Measurements from ENCODE around the gene RAPGEF4. TPM values are rescaled to one million over a fixed set of nuclear protein-coding genes. Genes with fewer than 3 reads are reported as not detected.

Gene RAPGEF4
- total and polyA plus RNA-seq, 2 of the 13 experiments (the other 11 are each of a cell fraction or from before 2014, with no cell fraction given) = 0.78 to 0.91 TPM

DNA sequence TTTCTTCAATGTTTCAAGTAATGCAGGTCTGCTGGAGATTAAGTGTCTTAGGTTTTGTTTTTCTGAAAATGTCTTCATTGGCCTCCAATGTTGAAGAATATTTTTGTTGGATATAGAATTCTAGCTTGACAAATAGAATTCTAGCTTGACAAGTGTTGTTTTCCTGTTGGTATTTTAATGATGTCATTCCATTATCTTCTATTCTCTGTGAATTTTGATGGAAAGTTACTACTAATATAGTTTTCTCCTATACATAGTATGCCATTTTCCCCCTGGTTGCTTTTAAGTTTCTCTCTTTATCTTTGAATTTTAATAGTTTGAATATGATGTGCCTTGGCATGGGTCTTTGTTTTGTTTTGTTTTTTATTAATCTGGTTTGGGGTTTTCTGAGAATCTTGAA is 119.9 kb downstream of the RAPGEF4 start:
- CTCF ChIA-PET (ENCODE audit: low intra/inter-chr PET ratio, low total read pairs) = no interaction called here
- POLR2A ChIA-PET = no interaction called here
- DNase-seq (ENCODE audit: low spot score) = no peak
- H3K4me3 ChIP-seq (replicated peaks in 1 of 3; ENCODE audit: insufficient read depth in 1 of 3, low read depth in 2 of 3, low read length in 3 of 3) = no peak overlapping the region
- H4K20me1 ChIP-seq (ENCODE audit: insufficient read depth, low read length) = no peaks in the 10 kb centered on the region
- no peak for TF ChIP-seq ZNF264 (CRISPR knock-in tag; IDR thresholded peaks at IDR 0.05)
- TF ChIP-seq SAP130 (CRISPR knock-in tag; IDR thresholded peaks at IDR 0.05; ENCODE audit: low read depth) = no peak
- peak; percentile 85 for TF ChIP-seq ATF7 (IDR thresholded peaks at IDR 0.05)
- no peak for TF ChIP-seq ATF7 (CRISPR knock-in tag; IDR thresholded peaks at IDR 0.05)
- TF ChIP-seq, protein P1, sequence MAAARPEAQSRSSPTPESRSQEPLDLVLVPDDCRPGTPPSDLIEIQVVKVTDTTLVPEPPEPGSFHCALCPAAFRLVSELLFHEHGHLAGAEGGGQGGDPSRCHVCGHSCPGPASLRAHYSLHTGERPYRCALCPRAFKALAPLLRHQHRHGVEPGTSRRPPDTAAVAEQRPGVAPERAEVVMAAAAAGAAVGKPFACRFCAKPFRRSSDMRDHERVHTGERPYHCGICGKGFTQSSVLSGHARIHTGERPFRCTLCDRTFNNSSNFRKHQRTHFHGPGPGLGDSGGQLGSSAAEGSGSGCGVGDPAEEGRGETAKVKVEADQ (CRISPR knock-in tag; IDR thresholded peaks at IDR 0.05; ENCODE audit: borderline replicate concordance) = no peak
- H3K4me2 ChIP-seq (ENCODE audit: low read depth, low read length) = no peak overlapping the region
- in situ Hi-C loops (cut with HindIII; ENCODE audit: extremely low pct_ligation_motif_present, low pct_unique_long_range_greater_than_20kb) (no loop called here), intact Hi-C loops (cut with micrococcal nuclease; ENCODE audit: unreplicated experiment) (no loop called here)
- peaks cover 0 to 7% of the 10 kb centered on the region in 2 experiments; a peak in 1 of 5 replicates for H3K27me3 ChIP-seq (ENCODE audit: control insufficient read depth in 1 of 2, insufficient read depth in 2 of 2, low read length in 2 of 2)
- H2AFZ ChIP-seq (ENCODE audit: low read length) = no peak overlapping the region
- no peak overlapping the region for H3K9ac ChIP-seq (ENCODE audit: insufficient read depth, low read depth, low read length)
- 0 out of 2 replicates have a peak, but pooled peaks cover 9% of the 10 kb centered on the region for H3K4me1 ChIP-seq (ENCODE audit: insufficient read depth, low read length)
- H3K79me2 ChIP-seq (ENCODE audit: insufficient read depth, low read length) = no peaks in the 10 kb centered on the region
- H3K36me3 ChIP-seq (replicated peaks in 1 of 2; ENCODE audit: control insufficient read depth in 1 of 2, insufficient read depth in 2 of 2, low read length in 2 of 2) = no peaks in the 10 kb centered on the region
- FAIRE-seq = no peak
- peaks cover 6% of the 10 kb centered on the region; the same call in 1 of the 2 replicates for H3K9me3 ChIP-seq (ENCODE audit: low read length)
- no TSS peak for BruUV-seq (replicated peaks)
- no peak overlapping the region for H3K27ac ChIP-seq (ENCODE audit: extremely low read length, insufficient read depth, low read length)
- no peak for ATAC-seq

DNA sequence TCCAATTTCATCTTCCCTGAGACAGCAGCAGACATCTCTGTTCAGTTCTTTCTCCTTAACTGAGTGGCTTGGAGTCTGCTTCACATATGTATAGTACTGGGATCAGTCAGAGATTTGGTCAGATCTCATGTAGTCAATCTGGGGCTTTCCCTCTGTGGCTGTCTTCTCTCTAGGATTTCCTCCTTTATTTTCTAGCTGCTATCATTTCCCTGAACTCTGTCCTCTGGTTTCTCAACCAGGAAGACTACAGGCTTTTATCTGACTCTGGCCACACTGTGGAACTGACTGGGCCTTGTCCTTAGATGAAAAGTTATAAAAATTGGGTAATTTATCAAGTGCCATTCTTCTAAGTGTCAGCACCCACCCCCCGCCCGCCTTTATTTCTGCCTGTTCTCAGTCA is 121.0 kb downstream of the RAPGEF4 start:
- Histone ChIP-seq H2AFZ (ENCODE audit: low read length) (no peak overlapping the region), H3K4me3 (replicated peaks in 1 of 3; ENCODE audit: insufficient read depth in 1 of 3, low read depth in 2 of 3, low read length in 3 of 3) (no peak overlapping the region), H3K4me2 (ENCODE audit: low read depth, low read length) (no peak overlapping the region), H3K79me2 (ENCODE audit: insufficient read depth, low read length) (no peaks in the 10 kb centered on the region), H4K20me1 (ENCODE audit: insufficient read depth, low read length) (no peaks in the 10 kb centered on the region), H3K27me3 (ENCODE audit: control insufficient read depth in 1 of 2, insufficient read depth in 2 of 2, low read length in 2 of 2) (peaks cover 0 to 16% of the 10 kb centered on the region in 2 experiments; a peak in 3 of 5 replicates), H3K9ac (ENCODE audit: insufficient read depth, low read depth, low read length) (no peak overlapping the region), H3K27ac (ENCODE audit: extremely low read length, insufficient read depth, low read length) (no peak overlapping the region), H3K4me1 (ENCODE audit: insufficient read depth, low read length) (0 out of 2 replicates have a peak, but pooled peaks cover 9% of the 10 kb centered on the region), H3K36me3 (replicated peaks in 1 of 2; ENCODE audit: control insufficient read depth in 1 of 2, insufficient read depth in 2 of 2, low read length in 2 of 2) (no peaks in the 10 kb centered on the region), H3K9me3 (ENCODE audit: low read length) (peaks cover 6% of the 10 kb centered on the region; the same call in 1 of the 2 replicates)
- FAIRE-seq = no peak
- in situ Hi-C loops (cut with HindIII; ENCODE audit: extremely low pct_ligation_motif_present, low pct_unique_long_range_greater_than_20kb) = no loop called here
- POLR2A ChIA-PET = no interaction called here
- ATAC-seq = no peak
- no TSS peak for BruUV-seq (replicated peaks)
- no peak for TF ChIP-seq ZNF720 (CRISPR knock-in tag; IDR thresholded peaks at IDR 0.05)
- TF ChIP-seq ZNF567 (CRISPR knock-in tag; IDR thresholded peaks at IDR 0.05; ENCODE audit: borderline replicate concordance) = no peak
- TF ChIP-seq ZNF7 (CRISPR knock-in tag; IDR thresholded peaks at IDR 0.05) = 0 out of 2 replicates have a peak, but pooled peaks have one; percentile 11
- TF ChIP-seq, protein P2, sequence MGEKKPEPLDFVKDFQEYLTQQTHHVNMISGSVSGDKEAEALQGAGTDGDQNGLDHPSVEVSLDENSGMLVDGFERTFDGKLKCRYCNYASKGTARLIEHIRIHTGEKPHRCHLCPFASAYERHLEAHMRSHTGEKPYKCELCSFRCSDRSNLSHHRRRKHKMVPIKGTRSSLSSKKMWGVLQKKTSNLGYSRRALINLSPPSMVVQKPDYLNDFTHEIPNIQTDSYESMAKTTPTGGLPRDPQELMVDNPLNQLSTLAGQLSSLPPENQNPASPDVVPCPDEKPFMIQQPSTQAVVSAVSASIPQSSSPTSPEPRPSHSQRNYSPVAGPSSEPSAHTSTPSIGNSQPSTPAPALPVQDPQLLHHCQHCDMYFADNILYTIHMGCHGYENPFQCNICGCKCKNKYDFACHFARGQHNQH (CRISPR knock-in tag; IDR thresholded peaks at IDR 0.05) = no peak
- TF ChIP-seq, protein P3, sequence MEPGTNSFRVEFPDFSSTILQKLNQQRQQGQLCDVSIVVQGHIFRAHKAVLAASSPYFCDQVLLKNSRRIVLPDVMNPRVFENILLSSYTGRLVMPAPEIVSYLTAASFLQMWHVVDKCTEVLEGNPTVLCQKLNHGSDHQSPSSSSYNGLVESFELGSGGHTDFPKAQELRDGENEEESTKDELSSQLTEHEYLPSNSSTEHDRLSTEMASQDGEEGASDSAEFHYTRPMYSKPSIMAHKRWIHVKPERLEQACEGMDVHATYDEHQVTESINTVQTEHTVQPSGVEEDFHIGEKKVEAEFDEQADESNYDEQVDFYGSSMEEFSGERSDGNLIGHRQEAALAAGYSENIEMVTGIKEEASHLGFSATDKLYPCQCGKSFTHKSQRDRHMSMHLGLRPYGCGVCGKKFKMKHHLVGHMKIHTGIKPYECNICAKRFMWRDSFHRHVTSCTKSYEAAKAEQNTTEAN (CRISPR knock-in tag; conservative IDR thresholded peaks at IDR 0.05) = no peak
- TF ChIP-seq KLF6 (CRISPR knock-in tag; IDR thresholded peaks at IDR 0.05) = no peak
- peak; percentile 83; the same call in 1 of the 2 replicates for TF ChIP-seq RBAK (CRISPR knock-in tag; IDR thresholded peaks at IDR 0.05)
- intact Hi-C loops (cut with micrococcal nuclease; ENCODE audit: unreplicated experiment) = no loop called here
- 65% methylated on average over 2 of the region's 2 CpGs for WGBS (ENCODE audit: low lambda C conversion rate)
- CTCF ChIA-PET (ENCODE audit: low intra/inter-chr PET ratio, low total read pairs) = no interaction called here
- no peak for DNase-seq (ENCODE audit: low spot score)

All from HepG2 (cell line).